IPS DF 6.9 (cell line): ENCODE measurements around the gene GBX2.

Experiments
- DNase-seq: peaks from one replicate; pipeline ENCODE4 v3.0.0-alpha.2; 2013; ENCODE audit warnings: low read depth, low spot score
- H3K27ac ChIP-seq: one replicate; pipeline ENCODE4 v1.5.1; 2013; ENCODE audit warnings: low read length, control low read depth
- H3K27me3 ChIP-seq: 2 replicates; pipeline ENCODE4 v1.6.1; 2013; ENCODE audit warnings: mild to moderate bottlenecking, low read length; ENCODE audit not compliant: control insufficient read depth, insufficient read depth
- H3K36me3 ChIP-seq: 2 replicates; pipeline ENCODE4 v1.6.1; 2013; ENCODE audit warnings: low read length; ENCODE audit not compliant: control insufficient read depth, insufficient read depth
- H3K4me1 ChIP-seq: 2 replicates; pipeline ENCODE4 v1.6.1; 2013; ENCODE audit warnings: low read length; ENCODE audit not compliant: control insufficient read depth, insufficient read depth
- H3K4me3 ChIP-seq: 2 replicates; pipeline ENCODE4 v1.5.1; 2013; ENCODE audit warnings: mild to moderate bottlenecking, low read length
- H3K9me3 ChIP-seq: 2 replicates; pipeline ENCODE4 v1.6.1; 2013; ENCODE audit warnings: low read length, inconsistent platforms; ENCODE audit not compliant: control insufficient read depth, insufficient read depth
- WGBS: extraction: QIAGEN DNeasy Blood & Tissue Kit; methylation state at CpG from one replicate; pipeline ENCODE4 v1.1.7; 2013; ENCODE audit warnings: mixed read lengths, missing lambda C conversion rate; ENCODE audit not compliant: insufficient read length, insufficient coverage; 5-methylcytosine and 5-hydroxymethylcytosine counted together

Gene GBX2

GRCh38 chr2:236184701-236185100 lies 16.5 kb upstream of the GBX2 start:
- Histone ChIP-seq H3K36me3 (no peaks in the 10 kb centered on the region), H3K4me1 (no peaks in the 10 kb centered on the region), H3K27me3 (peaks cover 5% of the 10 kb centered on the region), H3K4me3 (no peak overlapping the region), H3K27ac (no peak overlapping the region), H3K9me3 (peaks cover 2% of the 10 kb centered on the region; the same call in 1 of the 2 replicates)
- no peak for DNase-seq
- no CpG with 5 or more reads among the region's 4 CpGs for WGBS

GRCh38 chr2:236180831-236181453 lies 12.8 kb upstream of the GBX2 start:
- no peak for DNase-seq

GRCh38 chr2:236180076-236180816 lies 12.1 kb upstream of the GBX2 start:
- no peak for DNase-seq
- H3K27ac ChIP-seq, result no peak overlapping the region
- no peak overlapping the region for H3K4me3 ChIP-seq

More at GRCh38 chr2:236180831-236181453, 12.8 kb upstream of the GBX2 start:
- Histone ChIP-seq H3K27ac (no peak overlapping the region), H3K27me3 (peaks cover 14% of the 10 kb centered on the region), H3K4me1 (peaks cover 4% of the 10 kb centered on the region), H3K4me3 (no peak overlapping the region), H3K36me3 (no peaks in the 10 kb centered on the region), H3K9me3 (peaks cover 2% of the 10 kb centered on the region; the same call in 1 of the 2 replicates)
- WGBS, result no CpG with 5 or more reads among the region's 9 CpGs

GRCh38 chr2:236179236-236180075 lies 11.3 kb upstream of the GBX2 start:
- DNase-seq, result no peak
- Histone ChIP-seq H3K9me3 (no peaks in the 10 kb centered on the region), H3K27me3 (peaks cover 28% of the 10 kb centered on the region), H3K27ac (no peak overlapping the region), H3K36me3 (no peaks in the 10 kb centered on the region), H3K4me3 (no peak overlapping the region; the same call in 1 of the 2 replicates), H3K4me1 (peaks cover 6% of the 10 kb centered on the region)
- no CpG with 5 or more reads among the region's 59 CpGs for WGBS

More at GRCh38 chr2:236180076-236180816, 12.1 kb upstream of the GBX2 start:
- WGBS, result no CpG with 5 or more reads among the region's 12 CpGs
- peaks cover 21% of the 10 kb centered on the region for H3K27me3 ChIP-seq
- peaks cover 2% of the 10 kb centered on the region; the same call in 1 of the 2 replicates for H3K9me3 ChIP-seq
- H3K36me3 ChIP-seq, result no peaks in the 10 kb centered on the region
- H3K4me1 ChIP-seq, result peaks cover 4% of the 10 kb centered on the region

- DNase-seq, result no peak
- H3K36me3 ChIP-seq, result no peaks in the 10 kb centered on the region
- no CpG with 5 or more reads among the region's 15 CpGs for WGBS
- H3K4me1 ChIP-seq, result peaks cover 6% of the 10 kb centered on the region
- H3K27ac ChIP-seq, result no peak overlapping the region
- peaks cover 34% of the 10 kb centered on the region for H3K27me3 ChIP-seq
- peak overlapping the region; percentile 5; the same call in 1 of the 2 replicates for H3K4me3 ChIP-seq
- H3K9me3 ChIP-seq, result no peaks in the 10 kb centered on the region
Measured at GRCh38 chr2:236178890-236179235, 10.7 kb upstream of the GBX2 start.

GRCh38 chr2:236177967-236178889 lies 10.0 kb upstream of the GBX2 start:
- peak overlapping the region; percentile 5; the same call in 1 of the 2 replicates for H3K4me3 ChIP-seq
- no peak for DNase-seq
- WGBS, result no CpG with 5 or more reads among the region's 65 CpGs
- no peaks in the 10 kb centered on the region for H3K36me3 ChIP-seq
- H3K27ac ChIP-seq, result no peak overlapping the region
- peaks cover 9% of the 10 kb centered on the region for H3K4me1 ChIP-seq
- H3K27me3 ChIP-seq, result peaks cover 41% of the 10 kb centered on the region
- H3K9me3 ChIP-seq, result no peaks in the 10 kb centered on the region

- H3K4me1 ChIP-seq, result peaks cover 10% of the 10 kb centered on the region
- H3K36me3 ChIP-seq, result no peaks in the 10 kb centered on the region
- H3K27ac ChIP-seq, result no peak overlapping the region
- peaks cover 47% of the 10 kb centered on the region for H3K27me3 ChIP-seq
- DNase-seq, result no peak
- no peak overlapping the region; the same call in 1 of the 2 replicates for H3K4me3 ChIP-seq
- no CpG with 5 or more reads among the region's 20 CpGs for WGBS
- no peaks in the 10 kb centered on the region for H3K9me3 ChIP-seq
Measured at GRCh38 chr2:236177604-236177966, 9.4 kb upstream of the GBX2 start.

GRCh38 chr2:236176951-236177350 lies 8.8 kb upstream of the GBX2 start:
- WGBS, result no CpG with 5 or more reads among the region's 21 CpGs
- Histone ChIP-seq H3K36me3 (no peaks in the 10 kb centered on the region), H3K27ac (no peak overlapping the region), H3K27me3 (peaks cover 53% of the 10 kb centered on the region), H3K4me3 (no peak overlapping the region), H3K9me3 (no peaks in the 10 kb centered on the region), H3K4me1 (peaks cover 12% of the 10 kb centered on the region)
- DNase-seq, result no peak

GRCh38 chr2:236176417-236176816 lies 8.2 kb upstream of the GBX2 start:
- WGBS, result no CpG with 5 or more reads among the region's 7 CpGs

More at GRCh38 chr2:236176417-236176816, 8.2 kb upstream of the GBX2 start:
- no peaks in the 10 kb centered on the region for H3K9me3 ChIP-seq
- no peak overlapping the region for H3K4me3 ChIP-seq
- H3K27me3 ChIP-seq, result peaks cover 59% of the 10 kb centered on the region
- no peaks in the 10 kb centered on the region for H3K36me3 ChIP-seq
- no peak for DNase-seq
- peaks cover 12% of the 10 kb centered on the region for H3K4me1 ChIP-seq
- no peak overlapping the region for H3K27ac ChIP-seq
